ENCODE measurements around the gene SLC6A5.
"Not testable (repeated sequence)": the region's sequence is repeated elsewhere in the genome, so short reads cannot be mapped to it uniquely, and the experiment has no call there.

SLC6A5 gene

GRCh38 chr11:20599221-20600019 lies at the start of gene SLC6A5:
Gene SLC6A5 (plus strand): TSS chr11:20599608. CDS start chr11:20599673, 65 bp downstream.
- DNase-seq (ENCODE audit: low read depth), result no peak

GRCh38 chr11:20551096-20551495 lies 48.3 kb upstream of the SLC6A5 start:
- no peak for DNase-seq (ENCODE audit: low read depth)

- no peak for DNase-seq (ENCODE audit: low read depth)
Observed at GRCh38 chr11:20555783-20556182, 43.6 kb upstream of the SLC6A5 start.

GRCh38 chr11:20556396-20556795 lies 43.0 kb upstream of the SLC6A5 start:
- DNase-seq (ENCODE audit: low read depth), result not testable (repeated sequence)

GRCh38 chr11:20558741-20559140 lies 40.7 kb upstream of the SLC6A5 start:
- DNase-seq (ENCODE audit: low read depth), result no peak

- DNase-seq (ENCODE audit: low read depth), result no peak
Observed at GRCh38 chr11:20559523-20560300, 39.7 kb upstream of the SLC6A5 start.

GRCh38 chr11:20561915-20562314 lies 37.5 kb upstream of the SLC6A5 start:
- no peak for DNase-seq (ENCODE audit: low read depth)

- DNase-seq (ENCODE audit: low read depth), result no peak
Observed at GRCh38 chr11:20563866-20564265, 35.5 kb upstream of the SLC6A5 start.

GRCh38 chr11:20564846-20565635 lies 34.4 kb upstream of the SLC6A5 start:
- no peak for DNase-seq (ENCODE audit: low read depth)

GRCh38 chr11:20566115-20566514 lies 33.3 kb upstream of the SLC6A5 start:
- DNase-seq (ENCODE audit: low read depth), result not testable (repeated sequence)

- no peak for DNase-seq (ENCODE audit: low read depth)
Observed at GRCh38 chr11:20566591-20567434, 32.6 kb upstream of the SLC6A5 start.

- DNase-seq (ENCODE audit: low read depth), result not testable (repeated sequence)
Observed at GRCh38 chr11:20579725-20580124, 19.7 kb upstream of the SLC6A5 start.

GRCh38 chr11:20583201-20583600 lies 16.2 kb upstream of the SLC6A5 start:
- no peak for DNase-seq (ENCODE audit: low read depth)

- DNase-seq (ENCODE audit: low read depth), result no peak
Observed at GRCh38 chr11:20584093-20584774, 15.2 kb upstream of the SLC6A5 start.

- DNase-seq (ENCODE audit: low read depth), result no peak
Observed at GRCh38 chr11:20589796-20590195, 9.6 kb upstream of the SLC6A5 start.

- no peak for DNase-seq (ENCODE audit: low read depth)
Observed at GRCh38 chr11:20590381-20590780, 9.0 kb upstream of the SLC6A5 start.

GRCh38 chr11:20592741-20593140 lies 6.7 kb upstream of the SLC6A5 start:
- DNase-seq (ENCODE audit: low read depth), result no peak

- DNase-seq (ENCODE audit: low read depth), result no peak
Observed at GRCh38 chr11:20594274-20595061, 4.9 kb upstream of the SLC6A5 start.

- no peak for DNase-seq (ENCODE audit: low read depth)
Observed at GRCh38 chr11:20595101-20595500, 4.3 kb upstream of the SLC6A5 start.
